ENCODE data around the gene GABRR2.

GABRR2 gene

DNA sequence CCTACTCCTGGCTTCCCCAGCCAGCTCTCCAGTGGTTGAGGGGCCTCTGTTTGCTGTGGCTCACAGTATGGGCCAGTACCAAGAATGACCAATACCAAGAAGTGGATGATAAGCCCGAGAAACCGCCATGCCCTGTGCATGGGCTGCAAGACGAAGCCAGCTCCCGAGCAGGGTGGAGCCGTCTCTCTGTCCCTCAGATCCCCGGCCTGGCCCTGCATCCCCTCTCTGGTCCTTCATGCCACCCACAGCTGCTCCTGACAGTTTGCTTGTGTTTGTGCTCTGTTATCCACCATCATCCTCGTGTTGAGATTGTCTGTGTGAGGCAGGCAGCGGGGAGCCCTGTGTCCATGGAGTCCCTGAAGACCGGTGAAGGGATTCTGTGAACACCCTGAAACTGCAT is 36.1 kb downstream of the GABRR2 start:
- H3F3A ChIP-seq (ENCODE audit: insufficient read depth, low read length), result no peaks in the 10 kb centered on the region
- H3K9ac ChIP-seq (ENCODE audit: low read length), result no peak overlapping the region
- no peaks in the 10 kb centered on the region for H3K79me2 ChIP-seq (ENCODE audit: insufficient read depth, low read length)
- no peak overlapping the region for H3K4me2 ChIP-seq (ENCODE audit: low read length)
- peaks cover 4% of the 10 kb centered on the region for H3K4me1 ChIP-seq (ENCODE audit: insufficient read depth, low read length, severe bottlenecking)
- no peak for TF ChIP-seq EZH2 (IDR thresholded peaks at IDR 0.05; ENCODE audit: borderline replicate concordance, low read length)
- no peak for TF ChIP-seq CTCF (IDR thresholded peaks at IDR 0.05; ENCODE audit: low read length)
- no peaks in the 10 kb centered on the region for H4K20me1 ChIP-seq (ENCODE audit: insufficient read depth, low read length)
- no peak overlapping the region for H3K4me3 ChIP-seq (ENCODE audit: low read depth, low read length, poor library complexity, severe bottlenecking)
- H3K27me3 ChIP-seq (ENCODE audit: insufficient read depth, low read length), result no peaks in the 10 kb centered on the region; the same call in 1 of the 2 replicates
- no peak overlapping the region for H3K27ac ChIP-seq (ENCODE audit: low read depth, low read length, poor library complexity, severe bottlenecking)
- H2AFZ ChIP-seq (ENCODE audit: low read length), result no peak overlapping the region
- H3K9me2 ChIP-seq (ENCODE audit: low read depth, low read length), result no peaks in the 10 kb centered on the region
- H3K36me3 ChIP-seq (ENCODE audit: insufficient read depth, low read length), result no peaks in the 10 kb centered on the region; the same call in 1 of the 2 replicates
- H3K9me3 ChIP-seq (ENCODE audit: low read length), result no peaks in the 10 kb centered on the region

GRCh38 chr6:89275900-89276299 is 39.2 kb downstream of the GABRR2 start:
- Histone ChIP-seq H2AFZ (ENCODE audit: low read length) (no peak overlapping the region), H3K9me2 (ENCODE audit: low read depth, low read length) (no peaks in the 10 kb centered on the region), H3K4me3 (ENCODE audit: low read depth, low read length, poor library complexity, severe bottlenecking) (no peak overlapping the region), H3K27ac (ENCODE audit: low read depth, low read length, poor library complexity, severe bottlenecking) (no peak overlapping the region), H3K27me3 (ENCODE audit: insufficient read depth, low read length) (no peaks in the 10 kb centered on the region; the same call in 1 of the 2 replicates), H4K20me1 (ENCODE audit: insufficient read depth, low read length) (no peaks in the 10 kb centered on the region), H3K4me1 (ENCODE audit: insufficient read depth, low read length, severe bottlenecking) (peaks cover 7% of the 10 kb centered on the region), H3K4me2 (ENCODE audit: low read length) (no peak overlapping the region), H3K9me3 (ENCODE audit: low read length) (no peaks in the 10 kb centered on the region), H3F3A (ENCODE audit: insufficient read depth, low read length) (no peaks in the 10 kb centered on the region), H3K9ac (ENCODE audit: low read length) (no peak overlapping the region), H3K79me2 (ENCODE audit: insufficient read depth, low read length) (no peaks in the 10 kb centered on the region), H3K36me3 (ENCODE audit: insufficient read depth, low read length) (no peaks in the 10 kb centered on the region; the same call in 1 of the 2 replicates)
- TF ChIP-seq CTCF (IDR thresholded peaks at IDR 0.05; ENCODE audit: low read length), result no peak
- TF ChIP-seq EZH2 (IDR thresholded peaks at IDR 0.05; ENCODE audit: borderline replicate concordance, low read length), result no peak

DNA sequence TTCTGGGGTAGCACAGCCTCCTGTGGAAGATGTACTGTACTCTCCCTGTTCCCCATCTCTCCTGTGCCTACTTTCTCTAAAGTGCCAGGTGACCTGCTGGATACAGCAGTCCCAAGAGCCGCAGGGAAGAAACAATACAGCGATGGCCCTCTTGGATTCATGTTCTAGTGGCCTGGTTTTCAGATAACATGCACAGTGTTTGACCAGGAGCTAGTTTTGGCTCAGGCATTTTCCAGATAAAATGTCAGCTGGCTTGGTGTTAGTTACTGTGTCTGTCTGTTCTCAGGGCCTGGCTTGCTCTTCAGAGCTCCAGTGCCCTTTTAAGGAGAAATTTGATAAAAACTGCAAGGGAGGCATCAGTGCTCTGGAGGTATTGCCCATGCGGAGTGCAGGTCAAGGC is 41.3 kb downstream of the GABRR2 start:
- Histone ChIP-seq H3K9me2 (ENCODE audit: low read depth, low read length) (no peaks in the 10 kb centered on the region), H3K4me1 (ENCODE audit: insufficient read depth, low read length, severe bottlenecking) (peaks cover 9% of the 10 kb centered on the region), H3K4me3 (ENCODE audit: low read depth, low read length, poor library complexity, severe bottlenecking) (no peak overlapping the region), H3K9ac (ENCODE audit: low read length) (no peak overlapping the region), H2AFZ (ENCODE audit: low read length) (no peak overlapping the region), H3K9me3 (ENCODE audit: low read length) (no peaks in the 10 kb centered on the region), H3K4me2 (ENCODE audit: low read length) (no peak overlapping the region), H3K27ac (ENCODE audit: low read depth, low read length, poor library complexity, severe bottlenecking) (no peak overlapping the region), H3F3A (ENCODE audit: insufficient read depth, low read length) (no peaks in the 10 kb centered on the region), H3K36me3 (ENCODE audit: insufficient read depth, low read length) (no peaks in the 10 kb centered on the region; the same call in 1 of the 2 replicates), H3K79me2 (ENCODE audit: insufficient read depth, low read length) (no peaks in the 10 kb centered on the region), H3K27me3 (ENCODE audit: insufficient read depth, low read length) (no peaks in the 10 kb centered on the region; the same call in 1 of the 2 replicates), H4K20me1 (ENCODE audit: insufficient read depth, low read length) (no peaks in the 10 kb centered on the region)
- TF ChIP-seq EZH2 (IDR thresholded peaks at IDR 0.05; ENCODE audit: borderline replicate concordance, low read length), result no peak
- no peak for TF ChIP-seq CTCF (IDR thresholded peaks at IDR 0.05; ENCODE audit: low read length)

Measured in OCI-LY1 (cell line).